ENCODE results near the gene CCT6B.

- TF ChIP-seq CTCF (IDR thresholded peaks at IDR 0.05; ENCODE audit: insufficient read depth, low read length, poor library complexity, severe bottlenecking): no peak
- no peak for TF ChIP-seq EZH2phosphoT487 (conservative IDR thresholded peaks at IDR 0.05; ENCODE audit: low read length)
These were observed 12.9 kb upstream of the CCT6B start for GRCh38 chr17:34974179-34974578.

Measured in SU-DHL-6 (cell line).